Pulmonary artery endothelial cell (primary cell): Measurements from ENCODE around the gene SLC1A4. TPM values are rescaled to one million over a fixed set of nuclear protein-coding genes. Genes with fewer than 3 reads are reported as not detected.
A peak's percentile ranks its signal among the peaks of the same experiment; 100 is the strongest.
"Not testable (repeated sequence)": the region's sequence is repeated elsewhere in the genome, so short reads cannot be mapped to it uniquely, and the experiment has no call there.

ENCODE experiments used
- DNase-seq: peaks from one replicate; pipeline ENCODE4 v3.0.0-alpha.2; 2011; ENCODE audit warnings: low read depth, low spot score
- total RNA-seq: library from RNA; depleted of rRNA; stranded (reverse); fragments of >200 nt; gene quantifications from 2 replicates; pipeline ENCODE4 v1.2.3, GENCODE V29; 2014

The SLC1A4 gene
- 8.7 and 13.3 TPM in 2 replicates for total RNA-seq

GRCh38 chr2:64989126-64989981 is at the start of gene SLC1A4:
TSS of gene SLC1A4 (plus strand) at chr2:64989399. CDS start at chr2:64989644, 245 bp downstream.
- peak; percentile 36 for DNase-seq

- no peak for DNase-seq
Measured at GRCh38 chr2:64941143-64941542, 48.1 kb upstream of the SLC1A4 start.

GRCh38 chr2:64941801-64942200 is 47.4 kb upstream of the SLC1A4 start:
- no peak for DNase-seq

- no peak for DNase-seq
Measured at GRCh38 chr2:64942693-64943092, 46.5 kb upstream of the SLC1A4 start.

DNA sequence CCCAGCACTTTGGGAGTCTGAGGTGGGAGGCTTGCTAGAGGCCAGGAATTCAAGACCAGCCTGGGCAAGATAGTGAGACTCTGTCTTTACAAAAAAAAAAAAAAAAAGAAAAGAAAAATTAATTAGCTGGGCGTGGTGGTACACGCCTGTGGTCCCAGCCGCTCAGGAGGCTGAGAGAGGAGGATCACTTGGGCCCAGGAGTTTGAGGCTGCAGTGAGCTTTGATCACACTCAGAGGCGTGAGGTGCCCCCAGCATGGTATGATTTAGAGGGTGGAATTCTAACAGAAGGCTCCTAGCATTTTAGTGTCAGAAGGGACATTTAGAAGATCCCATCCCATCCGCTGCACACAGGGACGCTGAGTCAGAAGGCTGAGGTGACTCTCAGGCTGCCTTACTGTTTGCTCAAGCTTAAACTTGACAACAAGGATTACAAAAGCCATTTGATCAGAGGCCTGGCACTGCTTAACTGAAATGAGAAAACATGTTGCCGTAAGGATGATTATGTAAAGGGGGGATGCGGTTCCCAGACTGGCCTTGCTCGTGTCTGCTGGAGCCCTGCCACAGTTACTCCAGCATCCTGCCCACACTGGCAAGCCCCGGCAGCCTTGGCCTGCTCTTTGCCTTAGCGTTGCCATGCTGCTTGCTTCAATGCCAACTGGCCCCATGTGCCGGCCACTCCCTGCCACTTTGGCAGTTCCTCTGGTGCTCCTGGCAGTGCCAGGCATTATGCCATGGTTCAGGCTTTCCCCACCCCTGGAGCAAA is 45.6 kb upstream of the SLC1A4 start:
- DNase-seq: no peak

DNA sequence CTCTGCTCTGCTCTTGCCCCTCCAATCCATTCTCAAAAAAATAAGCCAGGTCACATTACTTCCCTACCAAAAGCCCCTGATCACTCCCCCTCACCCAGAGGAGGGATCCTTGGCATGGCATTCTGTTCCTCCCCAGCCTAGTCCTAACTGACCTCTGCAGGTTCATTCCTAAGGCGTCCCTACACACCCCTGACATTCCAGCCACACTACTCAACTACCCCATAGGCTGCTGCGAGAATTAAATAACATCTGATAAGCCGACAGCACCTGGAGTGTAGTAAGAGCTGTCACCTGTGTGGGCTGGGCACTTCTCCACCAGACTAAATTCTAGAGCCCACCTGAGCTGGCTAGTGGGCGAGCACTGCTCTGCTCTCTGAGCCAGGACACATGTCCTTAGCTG is 44.7 kb upstream of the SLC1A4 start:
- DNase-seq: no peak

DNA sequence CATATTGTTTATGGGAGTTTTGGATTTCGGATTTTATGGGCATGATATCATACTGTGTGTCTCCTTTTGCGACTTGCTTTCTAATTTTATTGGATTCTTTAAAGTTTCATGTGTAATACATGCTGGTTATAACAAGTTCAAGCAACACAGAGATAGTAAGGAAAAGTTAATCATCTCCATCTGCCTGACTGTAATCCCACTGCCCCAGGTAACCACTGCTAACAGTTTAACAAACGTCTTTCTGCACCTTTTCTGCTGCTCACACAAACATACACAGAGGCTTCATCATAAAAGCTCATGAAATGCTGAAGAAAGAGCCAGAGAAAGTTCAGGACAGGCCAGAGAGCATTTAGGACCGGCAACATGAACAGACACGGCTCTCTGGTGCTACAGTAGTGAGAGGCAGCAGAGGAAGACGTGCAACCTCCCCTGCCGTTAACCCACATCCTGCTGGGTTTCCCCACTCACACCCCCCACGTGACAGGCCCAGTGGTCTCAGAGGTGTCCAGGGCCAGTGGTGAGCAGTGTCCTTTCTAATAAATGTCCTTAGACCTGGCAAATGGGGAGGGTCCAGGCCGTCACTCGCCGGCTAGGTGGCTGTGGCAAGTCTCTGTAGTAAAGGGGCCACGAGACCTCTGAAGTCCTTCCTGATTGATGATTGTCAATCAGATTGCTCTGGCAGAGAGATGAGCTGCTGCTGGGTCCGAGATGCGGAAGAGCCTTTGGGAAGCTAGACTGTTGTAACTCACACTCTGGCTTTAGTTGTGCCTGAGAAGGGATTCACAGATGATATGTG is 43.0 kb upstream of the SLC1A4 start:
- no peak for DNase-seq

- DNase-seq: no peak
Measured at GRCh38 chr2:64946769-64947247, 42.4 kb upstream of the SLC1A4 start.

DNA sequence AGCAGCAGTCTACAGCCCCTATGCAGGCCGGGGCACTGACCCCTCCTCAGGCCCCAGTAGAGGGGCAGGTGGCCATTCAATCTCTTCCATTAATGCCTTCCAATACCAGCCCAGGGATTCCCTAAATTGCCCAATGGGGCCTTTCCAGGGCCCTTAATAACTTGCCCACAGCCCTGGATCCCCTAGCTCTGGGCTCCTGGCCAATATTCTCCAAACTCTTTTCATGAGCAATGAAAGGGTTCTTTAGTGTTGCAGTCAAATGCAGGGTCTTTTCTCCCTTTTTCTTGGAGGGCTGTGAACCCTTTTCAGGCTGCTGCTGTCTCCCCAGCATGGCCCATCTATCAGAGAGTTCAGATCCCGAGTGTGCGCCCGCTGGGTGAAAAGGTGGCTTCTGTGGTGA is 41.3 kb upstream of the SLC1A4 start:
- no peak for DNase-seq

DNA sequence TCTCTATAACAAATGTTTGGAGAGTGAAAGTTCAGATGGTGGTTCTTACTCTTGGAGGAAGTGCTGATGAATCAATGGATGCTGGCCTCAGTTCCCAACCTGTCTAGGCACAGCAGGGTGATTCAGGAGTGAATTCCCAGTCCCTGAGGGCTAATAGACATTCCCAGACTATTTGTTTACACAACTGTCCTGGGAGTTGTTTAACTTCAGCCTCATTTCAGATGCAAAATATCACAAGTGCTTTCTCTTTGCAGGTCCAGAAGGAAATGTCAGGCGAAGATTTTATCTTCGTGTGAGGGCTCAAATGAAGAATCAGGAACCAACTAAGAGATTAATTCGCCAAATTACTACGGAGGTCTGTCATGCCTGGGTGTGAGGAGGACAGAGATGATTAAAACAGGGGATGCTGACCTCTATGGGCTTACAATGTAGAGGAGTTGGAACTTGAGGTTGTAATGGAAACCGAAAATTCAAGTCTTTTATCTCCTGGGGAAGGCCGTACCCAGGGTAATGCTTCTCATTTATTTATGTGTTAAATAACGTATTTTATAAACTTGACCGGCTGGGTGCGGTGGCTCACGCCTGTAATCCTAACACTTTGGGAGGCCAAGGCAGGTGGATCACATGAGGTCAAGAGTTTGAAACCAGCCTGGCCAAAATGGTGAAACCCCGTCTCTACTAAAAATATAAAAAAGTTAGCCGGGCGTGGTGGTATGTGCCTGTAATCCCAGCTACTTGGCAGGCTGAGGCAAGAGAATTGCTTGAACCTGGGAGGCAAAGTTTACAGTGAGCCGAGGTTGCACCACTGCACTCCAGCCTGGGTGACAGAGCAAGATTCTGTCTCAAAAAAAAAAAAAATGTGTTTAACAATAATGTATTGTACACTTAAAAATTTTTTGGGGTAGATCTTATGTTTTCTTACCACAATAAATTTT is 38.7 kb upstream of the SLC1A4 start:
- no peak for DNase-seq

GRCh38 chr2:64951306-64951953 is 37.8 kb upstream of the SLC1A4 start:
- no peak for DNase-seq

GRCh38 chr2:64952096-64952495 is 37.1 kb upstream of the SLC1A4 start:
- no peak for DNase-seq

DNA sequence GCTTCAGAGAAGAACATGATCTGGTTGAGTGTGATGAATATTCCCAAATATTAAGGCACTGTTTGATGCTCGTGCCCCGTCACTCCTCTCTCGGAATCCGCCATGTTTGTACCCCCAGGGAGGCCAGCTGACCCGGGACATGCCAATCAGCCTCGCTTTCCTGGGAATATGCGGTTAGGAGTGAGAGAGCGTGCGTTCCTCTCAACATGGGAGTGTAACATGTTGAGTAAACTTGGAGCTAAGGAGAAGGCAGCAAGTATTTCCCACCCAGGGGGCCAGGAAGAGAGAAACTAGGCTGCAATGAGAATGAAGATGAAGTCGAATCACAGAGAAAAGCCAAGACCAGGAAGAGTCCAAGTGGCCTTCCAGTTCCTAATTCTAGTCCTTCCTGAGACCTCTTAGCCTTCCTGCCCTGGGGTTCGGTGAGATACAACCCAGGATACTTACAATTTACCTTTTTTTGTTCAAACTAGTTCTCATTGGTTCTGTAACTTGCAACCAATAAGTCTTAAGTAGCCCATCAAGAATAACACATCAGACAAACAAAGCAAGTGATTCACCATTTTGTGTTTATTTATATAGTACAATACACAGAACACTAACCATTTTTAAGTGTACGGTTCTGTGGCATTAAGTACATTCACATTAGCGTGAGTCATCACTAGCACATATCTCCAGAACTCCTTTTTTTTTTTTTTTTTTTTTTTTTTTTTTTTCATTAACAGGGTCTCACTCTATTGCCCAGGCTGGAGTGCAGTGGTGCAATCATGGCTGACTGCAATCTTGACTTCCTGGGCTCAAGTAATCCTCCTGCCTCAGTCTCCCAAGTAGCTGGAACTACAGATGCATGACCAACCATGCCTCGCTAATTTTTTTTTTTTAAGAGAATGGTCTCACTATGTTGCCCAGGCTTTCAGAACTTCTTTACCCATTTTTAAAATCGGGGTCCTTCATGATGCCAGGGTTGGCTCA is 36.4 kb upstream of the SLC1A4 start:
- peak; percentile 5 for DNase-seq

- no peak for DNase-seq
Measured at GRCh38 chr2:64955467-64955866, 33.7 kb upstream of the SLC1A4 start.

DNA sequence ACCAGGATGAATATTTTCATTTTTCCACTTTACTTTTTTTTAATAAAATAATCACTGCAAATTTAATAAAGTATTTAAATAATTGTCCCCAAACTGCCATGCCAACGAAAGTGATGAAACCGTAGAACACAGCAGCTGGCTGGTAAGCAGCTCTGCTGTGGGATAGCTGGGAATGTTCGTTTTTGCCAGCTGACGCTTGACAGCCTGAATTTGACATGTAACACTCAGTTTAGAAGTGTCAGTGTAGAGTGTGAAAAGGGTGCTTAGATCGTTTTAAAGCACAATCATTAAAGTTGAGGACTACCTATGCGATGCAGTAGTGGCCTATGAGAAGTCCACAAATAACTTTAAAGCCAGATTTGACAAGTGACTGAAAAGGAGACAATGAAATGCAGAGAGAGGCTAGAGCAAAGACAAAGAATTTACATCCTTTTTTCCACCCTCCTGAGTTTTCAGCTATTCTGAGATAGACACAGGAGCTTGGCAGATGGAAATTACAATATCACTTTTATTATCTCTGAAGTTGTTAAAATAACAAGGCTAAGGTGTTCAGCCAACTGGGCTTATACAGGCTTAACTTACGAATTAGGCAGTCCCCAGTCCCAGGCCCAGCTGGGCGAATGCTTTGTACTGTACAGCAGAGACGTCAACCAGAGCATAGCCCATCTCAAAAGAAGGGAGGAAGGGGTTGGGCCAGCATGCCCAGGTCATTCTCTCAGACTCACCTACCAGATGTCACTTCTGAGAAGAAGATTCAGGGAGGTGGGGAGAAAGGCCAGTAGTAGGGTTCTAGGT is 31.9 kb upstream of the SLC1A4 start:
- DNase-seq: no peak

DNA sequence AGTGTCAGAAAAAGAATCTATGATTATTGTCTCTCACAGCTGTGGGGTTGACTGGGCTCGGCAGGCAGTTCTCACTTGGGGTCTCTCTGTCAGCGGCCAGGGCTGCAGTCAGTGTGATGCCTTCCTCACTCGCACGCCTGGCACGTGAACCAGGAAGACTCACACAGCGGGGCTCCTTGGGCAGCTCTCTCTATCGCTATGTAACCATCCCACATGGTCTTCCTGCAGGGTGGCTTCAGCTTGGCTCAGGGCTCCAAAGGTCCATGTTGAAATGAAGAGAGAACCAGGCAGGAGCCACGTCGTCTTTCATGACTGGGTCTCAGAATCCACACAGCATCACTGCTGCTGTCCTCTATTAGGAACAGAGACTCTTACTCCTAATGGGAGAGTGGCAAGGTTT is 30.6 kb upstream of the SLC1A4 start:
- DNase-seq: no peak

GRCh38 chr2:64960819-64961218 is 28.4 kb upstream of the SLC1A4 start:
- no peak for DNase-seq

- not testable (repeated sequence) for DNase-seq
Measured at GRCh38 chr2:64963138-64963537, 26.1 kb upstream of the SLC1A4 start.
